HG02610 (cell line): ENCODE data around the gene RFXAP.

Experiments used
- ATAC-seq: cut with Tn5 transposase; IDR thresholded peaks from one replicate; pipeline ENCODE4 v1.9.1; 2021; ENCODE audit warnings: mild to moderate bottlenecking, moderate library complexity; ENCODE audit not compliant: unreplicated experiment

The RFXAP gene

GRCh38 chr13:36815062-36815461 is 4.0 kb upstream of the RFXAP start:
- no peak for ATAC-seq

GRCh38 chr13:36817996-36818803 is 822 bp upstream of the RFXAP start:
- peak; percentile 0 for ATAC-seq

GRCh38 chr13:36819739-36820090 is 693 bp downstream of the RFXAP start:
- ATAC-seq: peak; percentile 3

GRCh38 chr13:36820222-36820621 is 1.2 kb downstream of the RFXAP start:
- ATAC-seq: peak; percentile 41

- no peak for ATAC-seq
These were observed 3.8 kb downstream of the RFXAP start for GRCh38 chr13:36822785-36823184.

- ATAC-seq: no peak
These were observed 10.7 kb downstream of the RFXAP start for GRCh38 chr13:36829753-36830152.

GRCh38 chr13:36831291-36831690 is 12.3 kb downstream of the RFXAP start:
- no peak for ATAC-seq

GRCh38 chr13:36834299-36834698 is 15.3 kb downstream of the RFXAP start:
- no peak for ATAC-seq

- ATAC-seq: no peak
These were observed 18.5 kb downstream of the RFXAP start for GRCh38 chr13:36837354-36838092.

GRCh38 chr13:36839281-36839680 is 20.3 kb downstream of the RFXAP start:
- no peak for ATAC-seq

- no peak for ATAC-seq
These were observed 21.0 kb downstream of the RFXAP start for GRCh38 chr13:36839981-36840380.

GRCh38 chr13:36840718-36841250 is 21.8 kb downstream of the RFXAP start:
- ATAC-seq: no peak

- ATAC-seq: no peak
These were observed 22.4 kb downstream of the RFXAP start for GRCh38 chr13:36841391-36841790.

- ATAC-seq: no peak
These were observed 28.6 kb downstream of the RFXAP start for GRCh38 chr13:36847606-36848005.

- peak; percentile 53 for ATAC-seq
These were observed 29.4 kb downstream of the RFXAP start for GRCh38 chr13:36848199-36848982.

- ATAC-seq: no peak
These were observed 31.9 kb downstream of the RFXAP start for GRCh38 chr13:36850790-36851438.

GRCh38 chr13:36857253-36857652 is 38.2 kb downstream of the RFXAP start:
- no peak for ATAC-seq

- peak; percentile 80 for ATAC-seq
These were observed 39.3 kb downstream of the RFXAP start for GRCh38 chr13:36858290-36858689.

GRCh38 chr13:36859259-36859658 is 40.2 kb downstream of the RFXAP start:
- ATAC-seq: no peak

- ATAC-seq: no peak
These were observed 43.1 kb downstream of the RFXAP start for GRCh38 chr13:36862002-36862685.
